ENCODE data around the gene GNPDA2.

DNA sequence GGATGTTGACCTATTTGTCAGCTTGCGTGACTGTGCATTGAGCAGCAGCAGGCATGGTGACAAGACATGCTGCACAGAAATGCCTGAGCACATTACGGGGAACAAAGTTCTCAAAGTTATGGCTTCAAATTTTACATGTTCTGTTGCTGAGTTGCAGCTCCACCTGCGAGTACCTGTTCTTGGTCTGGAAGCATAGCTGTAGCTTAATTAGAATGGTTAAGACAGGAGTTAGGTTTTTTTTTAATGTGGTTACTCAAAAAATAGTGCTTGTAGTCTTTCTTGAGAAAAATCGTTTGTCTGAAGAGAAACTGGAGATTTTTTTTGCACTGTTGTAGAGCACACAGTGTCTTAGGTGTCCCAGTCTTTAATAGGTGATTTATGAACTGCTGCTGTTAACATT lies 38.8 kb upstream of the GNPDA2 start:
- no peak for TF ChIP-seq CREB1 (IDR thresholded peaks at IDR 0.05)
- no peak for TF ChIP-seq SRF (IDR thresholded peaks at IDR 0.05; ENCODE audit: low read depth, low read length)
- TF ChIP-seq, protein P1, sequence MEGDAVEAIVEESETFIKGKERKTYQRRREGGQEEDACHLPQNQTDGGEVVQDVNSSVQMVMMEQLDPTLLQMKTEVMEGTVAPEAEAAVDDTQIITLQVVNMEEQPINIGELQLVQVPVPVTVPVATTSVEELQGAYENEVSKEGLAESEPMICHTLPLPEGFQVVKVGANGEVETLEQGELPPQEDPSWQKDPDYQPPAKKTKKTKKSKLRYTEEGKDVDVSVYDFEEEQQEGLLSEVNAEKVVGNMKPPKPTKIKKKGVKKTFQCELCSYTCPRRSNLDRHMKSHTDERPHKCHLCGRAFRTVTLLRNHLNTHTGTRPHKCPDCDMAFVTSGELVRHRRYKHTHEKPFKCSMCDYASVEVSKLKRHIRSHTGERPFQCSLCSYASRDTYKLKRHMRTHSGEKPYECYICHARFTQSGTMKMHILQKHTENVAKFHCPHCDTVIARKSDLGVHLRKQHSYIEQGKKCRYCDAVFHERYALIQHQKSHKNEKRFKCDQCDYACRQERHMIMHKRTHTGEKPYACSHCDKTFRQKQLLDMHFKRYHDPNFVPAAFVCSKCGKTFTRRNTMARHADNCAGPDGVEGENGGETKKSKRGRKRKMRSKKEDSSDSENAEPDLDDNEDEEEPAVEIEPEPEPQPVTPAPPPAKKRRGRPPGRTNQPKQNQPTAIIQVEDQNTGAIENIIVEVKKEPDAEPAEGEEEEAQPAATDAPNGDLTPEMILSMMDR (IDR thresholded peaks at IDR 0.05; ENCODE audit: control extremely low read depth in 1 of 3, insufficient read depth in 1 of 3, low read depth in 1 of 3, low read length in 3 of 3): no peak
- TF ChIP-seq POLR2A (IDR thresholded peaks at IDR 0.05; ENCODE audit: control extremely low read depth in 1 of 2, low read depth in 2 of 2, low read length in 2 of 2): no peak
- TF ChIP-seq BACH1 (IDR thresholded peaks at IDR 0.05; ENCODE audit: low read length): no peak
- TF ChIP-seq EZH2 (IDR thresholded peaks at IDR 0.05; ENCODE audit: low read depth, low read length, severe bottlenecking): no peak
- TF ChIP-seq SUZ12 (IDR thresholded peaks at IDR 0.05; ENCODE audit: low read length): no peak
- no peak for TF ChIP-seq EP300 (IDR thresholded peaks at IDR 0.05; ENCODE audit: borderline replicate concordance in 1 of 2, low read depth in 2 of 2, low read length in 2 of 2)
- no peak for TF ChIP-seq POLR2AphosphoS5 (IDR thresholded peaks at IDR 0.05; ENCODE audit: low read depth, low read length)
- no peak for TF ChIP-seq GTF2F1 (IDR thresholded peaks at IDR 0.05; ENCODE audit: borderline replicate concordance, low read depth, low read length)
- TF ChIP-seq HDAC2 (IDR thresholded peaks at IDR 0.05; ENCODE audit: borderline replicate concordance in 1 of 2, low read depth in 2 of 2, low read length in 2 of 2): no peak
- no peak for TF ChIP-seq SP2 (IDR thresholded peaks at IDR 0.05; ENCODE audit: low read length)
- TF ChIP-seq RBBP5 (IDR thresholded peaks at IDR 0.05; ENCODE audit: borderline replicate concordance, low read depth, low read length): no peak
- TF ChIP-seq RFX5 (IDR thresholded peaks at IDR 0.05; ENCODE audit: borderline replicate concordance, low read depth, low read length): no peak
